ENCODE data around the gene GDF7.
A peak's percentile ranks its signal among the peaks of the same experiment; 100 is the strongest.

Gene GDF7

GRCh38 chr2:20629181-20629580, 37.8 kb upstream of the GDF7 start:
- no peak for DNase-seq (ENCODE audit: low spot score)

- no peak for DNase-seq (ENCODE audit: low spot score)
Observed at GRCh38 chr2:20629581-20630171, 37.3 kb upstream of the GDF7 start.

GRCh38 chr2:20630967-20631366, 36.0 kb upstream of the GDF7 start:
- no peak for DNase-seq (ENCODE audit: low spot score)

- DNase-seq (ENCODE audit: low spot score): no peak
Observed at GRCh38 chr2:20631617-20632307, 35.2 kb upstream of the GDF7 start.

- DNase-seq (ENCODE audit: low spot score): no peak
Observed at GRCh38 chr2:20632446-20632990, 34.4 kb upstream of the GDF7 start.

GRCh38 chr2:20633001-20633400, 33.9 kb upstream of the GDF7 start:
- no peak for DNase-seq (ENCODE audit: low spot score)

- peak; percentile 75 for DNase-seq (ENCODE audit: low spot score)
Observed at GRCh38 chr2:20633794-20634506, 33.0 kb upstream of the GDF7 start.

GRCh38 chr2:20634507-20635112, 32.3 kb upstream of the GDF7 start:
- peak; percentile 79 for DNase-seq (ENCODE audit: low spot score)

- no peak for DNase-seq (ENCODE audit: low spot score)
Observed at GRCh38 chr2:20635113-20635510, 31.8 kb upstream of the GDF7 start.

GRCh38 chr2:20635675-20636584, 31.0 kb upstream of the GDF7 start:
- peak; percentile 83 for DNase-seq (ENCODE audit: low spot score)

- DNase-seq (ENCODE audit: low spot score): no peak
Observed at GRCh38 chr2:20637147-20637546, 29.8 kb upstream of the GDF7 start.

- no peak for DNase-seq (ENCODE audit: low spot score)
Observed at GRCh38 chr2:20638014-20638413, 28.9 kb upstream of the GDF7 start.

GRCh38 chr2:20638646-20639430, 28.1 kb upstream of the GDF7 start:
- DNase-seq (ENCODE audit: low spot score): peak; percentile 76

- no peak for DNase-seq (ENCODE audit: low spot score)
Observed at GRCh38 chr2:20640411-20641122, 26.4 kb upstream of the GDF7 start.

GRCh38 chr2:20641123-20641985, 25.6 kb upstream of the GDF7 start:
- DNase-seq (ENCODE audit: low spot score): peak; percentile 94

GRCh38 chr2:20642055-20642971, 24.6 kb upstream of the GDF7 start:
- peak; percentile 80 for DNase-seq (ENCODE audit: low spot score)

- no peak for DNase-seq (ENCODE audit: low spot score)
Observed at GRCh38 chr2:20643060-20643459, 23.9 kb upstream of the GDF7 start.

GRCh38 chr2:20643826-20644225, 23.1 kb upstream of the GDF7 start:
- DNase-seq (ENCODE audit: low spot score): no peak
